ENCODE data around the gene E2F3. TPM values are rescaled to one million over a fixed set of nuclear protein-coding genes. Genes with fewer than 3 reads are reported as not detected.
A peak's percentile ranks its signal among the peaks of the same experiment; 100 is the strongest.

E2F3 gene
- total RNA-seq, 2 experiments from 2014 or later = 16.0 to 17.0 TPM

GRCh38 chr6:20377623-20378265 is 23.9 kb upstream of the E2F3 start:
- Mint-ChIP-seq H3K4me1 (ENCODE audit: low read depth) (peaks cover 16% of the 10 kb centered on the region), H3K36me3 (ENCODE audit: low read depth) (no peaks in the 10 kb centered on the region), H3K9me3 (no peaks in the 10 kb centered on the region), H3K27ac (no peak overlapping the region), H3K4me3 (no peak overlapping the region), H3K27me3 (no peaks in the 10 kb centered on the region)
- POLR2A ChIA-PET = interaction anchor here (1.9 kb wide), 1 partner anchor 25 kb away, joined by 4 read pairs; no protein-coding TSS in a partner anchor
- ATAC-seq (peak; percentile 60), DNase-seq (peak; percentile 24)
- intact Hi-C loops (cut with micrococcal nuclease) = no loop called here
- no peak for TF ChIP-seq CTCF (IDR thresholded peaks at IDR 0.05)
- CTCF ChIA-PET = interaction anchor here (1.2 to 2.2 kb wide), 4 partner anchors 11 to 27 kb away, joined by 3 to 6 read pairs (median 6); no protein-coding TSS in a partner anchor

GRCh38 chr6:20379231-20379630 is 22.4 kb upstream of the E2F3 start:
- H3K27me3 Mint-ChIP-seq = no peaks in the 10 kb centered on the region
- no peak for DNase-seq
- ChIA-PET CTCF (interaction anchor here (0.8 to 2.2 kb wide), 4 partner anchors 9 to 253 kb away, joined by 3 to 6 read pairs (median 4); no protein-coding TSS in a partner anchor), POLR2A (interaction anchor here (1.9 kb wide), 1 partner anchor 24 kb away, joined by 4 read pairs; no protein-coding TSS in a partner anchor)
- intact Hi-C loops (cut with micrococcal nuclease) = no loop called here
- no peak for ATAC-seq
- no peak for TF ChIP-seq CTCF (IDR thresholded peaks at IDR 0.05)
- H3K4me3 Mint-ChIP-seq = no peak overlapping the region
- H3K9me3 Mint-ChIP-seq = no peaks in the 10 kb centered on the region
- peaks cover 16% of the 10 kb centered on the region for H3K4me1 Mint-ChIP-seq (ENCODE audit: low read depth)
- no peak overlapping the region for H3K27ac Mint-ChIP-seq
- H3K36me3 Mint-ChIP-seq (ENCODE audit: low read depth) = no peaks in the 10 kb centered on the region

- intact Hi-C loops (cut with micrococcal nuclease) = no loop called here
- H3K4me3 Mint-ChIP-seq = no peak overlapping the region
- no peak for TF ChIP-seq CTCF (IDR thresholded peaks at IDR 0.05)
- no peaks in the 10 kb centered on the region for H3K27me3 Mint-ChIP-seq
- H3K4me1 Mint-ChIP-seq (ENCODE audit: low read depth) = no peaks in the 10 kb centered on the region
- DNase-seq (no peak), ATAC-seq (no peak)
- ChIA-PET CTCF (no interaction called here), POLR2A (interaction anchor here (0.5 kb wide), 1 partner anchor 59 kb away, joined by 3 read pairs; no protein-coding TSS in a partner anchor)
- no peaks in the 10 kb centered on the region for H3K36me3 Mint-ChIP-seq (ENCODE audit: low read depth)
- no peaks in the 10 kb centered on the region for H3K9me3 Mint-ChIP-seq
- H3K27ac Mint-ChIP-seq = no peak overlapping the region
Observed at GRCh38 chr6:20386218-20386617, 15.5 kb upstream of the E2F3 start.

GRCh38 chr6:20389066-20389465 is 12.6 kb upstream of the E2F3 start:
- ChIA-PET CTCF (interaction anchor here (0.9 to 2.4 kb wide), 2 partner anchors 10 to 141 kb away, joined by 3 to 5 read pairs; no protein-coding TSS in a partner anchor), POLR2A (no interaction called here)
- ATAC-seq (no peak), DNase-seq (no peak)
- Mint-ChIP-seq H3K4me3 (no peak overlapping the region), H3K9me3 (no peaks in the 10 kb centered on the region), H3K27me3 (no peaks in the 10 kb centered on the region), H3K27ac (no peak overlapping the region), H3K4me1 (ENCODE audit: low read depth) (no peaks in the 10 kb centered on the region), H3K36me3 (ENCODE audit: low read depth) (no peaks in the 10 kb centered on the region)
- intact Hi-C loops (cut with micrococcal nuclease) = no loop called here
- no peak for TF ChIP-seq CTCF (IDR thresholded peaks at IDR 0.05)

- ATAC-seq (no peak), DNase-seq (no peak)
- Mint-ChIP-seq H3K9me3 (no peaks in the 10 kb centered on the region), H3K4me3 (no peak overlapping the region), H3K36me3 (ENCODE audit: low read depth) (no peaks in the 10 kb centered on the region), H3K27ac (no peak overlapping the region), H3K4me1 (ENCODE audit: low read depth) (no peaks in the 10 kb centered on the region), H3K27me3 (no peaks in the 10 kb centered on the region)
- ChIA-PET POLR2A (no interaction called here), CTCF (no interaction called here)
- intact Hi-C loops (cut with micrococcal nuclease) = no loop called here
- no peak for TF ChIP-seq CTCF (IDR thresholded peaks at IDR 0.05)
Observed at GRCh38 chr6:20393297-20393696, 8.4 kb upstream of the E2F3 start.

Data from activated CD8-positive, alpha-beta T cell treated with anti-CD3 and anti-CD28 coated beads for 36 hours (primary cell).